Measurements from ENCODE around the gene SLC26A9.

The SLC26A9 gene

GRCh38 chr1:205972491-205973168 is 29.4 kb upstream of the SLC26A9 start:
- DNase-seq (ENCODE audit: low spot score) = no peak
- no peak for TF ChIP-seq CTCF (IDR thresholded peaks at IDR 0.05; ENCODE audit: extremely low read depth, missing control alignments)

- no peak for DNase-seq (ENCODE audit: low spot score)
- TF ChIP-seq CTCF (IDR thresholded peaks at IDR 0.05; ENCODE audit: extremely low read depth, missing control alignments) = no peak
Observed at GRCh38 chr1:205972081-205972480, 28.8 kb upstream of the SLC26A9 start.

GRCh38 chr1:205971082-205971481 is 27.8 kb upstream of the SLC26A9 start:
- TF ChIP-seq CTCF (IDR thresholded peaks at IDR 0.05; ENCODE audit: extremely low read depth, missing control alignments) = no peak
- no peak for DNase-seq (ENCODE audit: low spot score)

- no peak for DNase-seq (ENCODE audit: low spot score)
- no peak for TF ChIP-seq CTCF (IDR thresholded peaks at IDR 0.05; ENCODE audit: extremely low read depth, missing control alignments)
Observed at GRCh38 chr1:205970486-205970885, 27.2 kb upstream of the SLC26A9 start.

- TF ChIP-seq CTCF (IDR thresholded peaks at IDR 0.05; ENCODE audit: extremely low read depth, missing control alignments) = no peak
- DNase-seq (ENCODE audit: low spot score) = no peak
Observed at GRCh38 chr1:205969229-205969628, 26.0 kb upstream of the SLC26A9 start.

- no peak for DNase-seq (ENCODE audit: low spot score)
- no peak for TF ChIP-seq CTCF (IDR thresholded peaks at IDR 0.05; ENCODE audit: extremely low read depth, missing control alignments)
Observed at GRCh38 chr1:205967554-205968335, 24.5 kb upstream of the SLC26A9 start.
